Peyer's patch (tissue), 4 donors: ENCODE results near the gene TIGD3. TPM values are rescaled to one million over a fixed set of nuclear protein-coding genes. Genes with fewer than 3 reads are reported as not detected.

ENCODE experiments used
- DNase-seq, 3 donors: peaks; one replicate each; pipeline ENCODE4 v3.0.0-alpha.2; 2017 to 2019
- H3K27ac ChIP-seq, 4 donors: fragments of 200-600 bp; sonication (generic); one replicate each; pipeline ENCODE4 v1.5.1; 2016 to 2019
- H3K27me3 ChIP-seq, 2 donors: fragments of 200-600 bp; sonication (generic); one replicate each; pipeline ENCODE4 v1.5.1; 2019
- H3K36me3 ChIP-seq, 3 donors: fragments of 200-600 bp; sonication (generic); one replicate each; pipeline ENCODE4 v1.5.1; 2016 to 2019
- H3K4me1 ChIP-seq, 4 donors: fragments of 200-600 bp; sonication (generic); one replicate each; pipeline ENCODE4 v1.5.1; 2016 to 2019
- H3K4me3 ChIP-seq, 4 donors: fragments of 200-600 bp; sonication (generic); 1 replicate in 3 of 4; 2 replicates in 1 of 4; pipeline ENCODE4 v1.5.1; 2016 to 2019; ENCODE audit warnings: mild to moderate bottlenecking in 1 of 4
- H3K9me3 ChIP-seq, 4 donors: fragments of 200-600 bp; sonication (generic); one replicate each; pipeline ENCODE4 v1.5.1; 2016 to 2019; ENCODE audit warnings: mild to moderate bottlenecking in 1 of 4
- POLR2A ChIP-seq, 2 donors: fragments of 450-650 bp; IDR thresholded peaks; one replicate each; pipeline ENCODE4 v1.5.1; 2017; ENCODE audit warnings: antibody characterized with exemption in 2 of 2, mild to moderate bottlenecking in 2 of 2, moderate library complexity in 2 of 2
- total RNA-seq, 4 donors: library from RNA; depleted of rRNA; stranded (reverse); fragments of >200 nt; gene quantifications; one replicate each; pipeline ENCODE4 v1.1.0, GENCODE V29; 2016
- TF ChIP-seq, protein P1 (sequence below), 6 experiments: fragments of 450-650 bp in 4 of 6; fragments of 200-600 bp in 2 of 6; sonication (generic) in 1 of 6; IDR thresholded peaks; one replicate each; pipeline ENCODE4 v1.5.1; 2017 to 2019; ENCODE audit warnings: antibody characterized with exemption in 6 of 6, mild to moderate bottlenecking in 3 of 6, moderate library complexity in 1 of 6

Gene TIGD3
- total RNA-seq, 4 donors from 2014 or later: 3.3 to 11.7 (median 7.7) TPM

DNA sequence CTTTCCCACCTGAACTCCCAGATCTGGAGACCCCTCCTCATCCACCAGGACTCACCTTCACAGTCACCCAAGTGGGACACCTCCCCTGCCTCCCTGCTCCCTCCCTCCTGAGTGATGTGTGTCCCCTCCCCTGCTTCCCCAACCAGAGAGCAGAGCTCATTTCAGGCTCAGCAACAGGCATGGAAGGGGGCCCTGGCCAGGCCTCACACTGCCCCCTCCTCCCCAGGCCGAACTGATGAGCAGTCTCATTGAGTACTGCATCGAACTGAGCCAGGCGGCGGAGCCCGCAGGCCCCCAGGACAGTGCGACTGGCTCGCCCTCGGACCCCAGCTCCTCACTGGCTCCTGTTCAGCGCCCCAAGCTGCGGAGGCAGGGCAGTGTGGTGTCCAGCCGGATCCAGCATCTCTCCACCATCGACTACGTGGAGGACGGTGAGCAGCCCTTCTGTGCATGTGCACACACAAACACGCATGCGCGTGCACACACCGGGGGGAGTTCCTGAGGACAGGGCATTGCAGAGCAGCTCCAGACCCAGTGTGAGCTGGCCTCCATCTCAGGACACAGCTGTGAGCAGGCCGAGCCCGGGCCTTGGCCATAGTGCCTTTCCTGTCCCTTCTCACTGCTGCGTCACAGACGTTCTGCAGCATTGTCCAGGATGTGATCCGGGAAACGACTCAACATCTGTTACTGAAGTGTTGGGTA lies 50.2 kb downstream of the TIGD3 start:
- Histone ChIP-seq H3K9me3 (no peaks in the 10 kb centered on the region), H3K4me1 (peaks cover 0 to 26% (median 17%) of the 10 kb centered on the region in 4 donors), H3K27me3 (no peaks in the 10 kb centered on the region), H3K4me3 (no peak overlapping the region), H3K27ac (peak overlapping the region; percentile 63 to 88 (median 70)), H3K36me3 (peaks cover 0 to 89% (median 0%) of the 10 kb centered on the region in 3 donors)
- TF ChIP-seq, protein P1, sequence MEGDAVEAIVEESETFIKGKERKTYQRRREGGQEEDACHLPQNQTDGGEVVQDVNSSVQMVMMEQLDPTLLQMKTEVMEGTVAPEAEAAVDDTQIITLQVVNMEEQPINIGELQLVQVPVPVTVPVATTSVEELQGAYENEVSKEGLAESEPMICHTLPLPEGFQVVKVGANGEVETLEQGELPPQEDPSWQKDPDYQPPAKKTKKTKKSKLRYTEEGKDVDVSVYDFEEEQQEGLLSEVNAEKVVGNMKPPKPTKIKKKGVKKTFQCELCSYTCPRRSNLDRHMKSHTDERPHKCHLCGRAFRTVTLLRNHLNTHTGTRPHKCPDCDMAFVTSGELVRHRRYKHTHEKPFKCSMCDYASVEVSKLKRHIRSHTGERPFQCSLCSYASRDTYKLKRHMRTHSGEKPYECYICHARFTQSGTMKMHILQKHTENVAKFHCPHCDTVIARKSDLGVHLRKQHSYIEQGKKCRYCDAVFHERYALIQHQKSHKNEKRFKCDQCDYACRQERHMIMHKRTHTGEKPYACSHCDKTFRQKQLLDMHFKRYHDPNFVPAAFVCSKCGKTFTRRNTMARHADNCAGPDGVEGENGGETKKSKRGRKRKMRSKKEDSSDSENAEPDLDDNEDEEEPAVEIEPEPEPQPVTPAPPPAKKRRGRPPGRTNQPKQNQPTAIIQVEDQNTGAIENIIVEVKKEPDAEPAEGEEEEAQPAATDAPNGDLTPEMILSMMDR (IDR thresholded peaks at IDR 0.05): no peak
- TF ChIP-seq POLR2A (IDR thresholded peaks at IDR 0.05): no peak
- no peak for DNase-seq

Other genes starting within 250 kb of the TIGD3 start
- 10 to 100 TPM; 19.8 to 78.1 (median 58.5) TPM for gene TM7SF2, start 242.9 kb upstream of the TIGD3 start, total RNA-seq
- gene ZNHIT2, start 237.1 kb upstream of the TIGD3 start, total RNA-seq: 10 to 100 TPM in 3 of 4 donors, 1 to 10 TPM in 1; 8.7 to 20.6 (median 13.8) TPM
- gene FAU, start 232.6 kb upstream of the TIGD3 start, total RNA-seq: 100 to 1,000 TPM; 412 to 714 (median 579) TPM
- 10 to 100 TPM; 36.2 to 50.3 (median 45.7) TPM for gene MRPL49, start 232.4 kb upstream of the TIGD3 start, total RNA-seq
- gene SYVN1, start 220.2 kb upstream of the TIGD3 start, total RNA-seq: 10 to 100 TPM; 37.1 to 61.9 (median 51.6) TPM
- not detected for gene SPDYC, start 184.5 kb upstream of the TIGD3 start, total RNA-seq
- 100 to 1,000 TPM; 320 to 598 (median 559) TPM for gene CAPN1, start 172.8 kb upstream of the TIGD3 start, total RNA-seq
- 10 to 100 TPM in 2 of 4 donors, 1 to 10 TPM in 2; 6.8 to 25.6 (median 13.1) TPM for gene POLA2, start 92.8 kb upstream of the TIGD3 start, total RNA-seq
- gene CDC42EP2, start 39.9 kb upstream of the TIGD3 start, total RNA-seq: 10 to 100 TPM; 13.2 to 26.9 (median 24.7) TPM
- gene DPF2, start 20.9 kb upstream of the TIGD3 start, total RNA-seq: 10 to 100 TPM; 25.0 to 47.0 (median 39.5) TPM
- 10 to 100 TPM; 23.3 to 50.6 (median 40.2) TPM for gene SLC25A45, start 27.9 kb downstream of the TIGD3 start, total RNA-seq
- 100 to 1,000 TPM in 2 of 4 donors, 10 to 100 TPM in 2; 51.2 to 115 (median 102) TPM for gene FRMD8, start 31.9 kb downstream of the TIGD3 start, total RNA-seq
- gene NEAT1, start 68.0 kb downstream of the TIGD3 start, total RNA-seq: 1,000 to 10,000 TPM in 2 of 4 donors, 100 to 1,000 TPM in 2; 705 to 1,411 (median 1,064) TPM
- over 10,000 TPM; 10,683 to 28,425 (median 19,356) TPM for gene MALAT1, start 144.3 kb downstream of the TIGD3 start, total RNA-seq
- gene SCYL1, start 170.3 kb downstream of the TIGD3 start, total RNA-seq: 10 to 100 TPM; 73.4 to 88.1 (median 79.0) TPM
- gene LTBP3, start 203.6 kb downstream of the TIGD3 start, total RNA-seq: 100 to 1,000 TPM in 1 of 4 donors, 10 to 100 TPM in 3; 42.0 to 150 (median 88.3) TPM
- gene ZNRD2, start 215.7 kb downstream of the TIGD3 start, total RNA-seq: 10 to 100 TPM; 16.5 to 25.7 (median 25.4) TPM
- 10 to 100 TPM; 30.8 to 44.6 (median 32.4) TPM for gene FAM89B, start 217.8 kb downstream of the TIGD3 start, total RNA-seq
- gene EHBP1L1, start 221.3 kb downstream of the TIGD3 start, total RNA-seq: 100 to 1,000 TPM in 3 of 4 donors, 10 to 100 TPM in 1; 65.2 to 163 (median 121) TPM
- gene KCNK7, start 241.0 kb downstream of the TIGD3 start, total RNA-seq: 1 to 10 TPM in 3 of 4 donors, not detected in 1; 1.5 to 3.5 (median 2.5) TPM